Fibroblast of lung (primary cell): ENCODE data around the gene SLAMF1. TPM values are rescaled to one million over a fixed set of nuclear protein-coding genes. Genes with fewer than 3 reads are reported as not detected.

ENCODE experiments used
- DNase-seq, 2 donors: peaks; one replicate each; pipeline versions ENCODE4 v3.0.0 to v3.0.0-alpha.2; 2010; ENCODE audit warnings: low read depth in 2 of 2
- H2AFZ ChIP-seq: 2 replicates; pipeline ENCODE4 v1.5.1; 2012; ENCODE audit warnings: low read length, control low read depth, inconsistent platforms
- H3K27ac ChIP-seq: 2 replicates; pipeline ENCODE4 v1.5.1; 2011; ENCODE audit warnings: low read length, control low read depth; ENCODE audit not compliant: insufficient read depth
- H3K27me3 ChIP-seq: 2 replicates; pipeline ENCODE4 v1.5.1; 2011; ENCODE audit warnings: mild to moderate bottlenecking, low read length; ENCODE audit not compliant: control insufficient read depth, insufficient read depth
- H3K36me3 ChIP-seq: 2 replicates; pipeline ENCODE4 v1.5.1; 2011; ENCODE audit warnings: low read length; ENCODE audit not compliant: control insufficient read depth, insufficient read depth
- H3K4me1 ChIP-seq: 2 replicates; pipeline ENCODE4 v1.5.1; 2011; ENCODE audit warnings: low read length; ENCODE audit not compliant: control insufficient read depth, insufficient read depth; ENCODE audit errors: extremely low read depth
- H3K4me2 ChIP-seq: 2 replicates; pipeline ENCODE4 v1.5.1; 2011; ENCODE audit warnings: low read length, control low read depth; ENCODE audit not compliant: insufficient read depth; ENCODE audit errors: extremely low read depth
- H3K4me3 ChIP-seq, 4 experiments: fragments of 200-600 bp in 1 of 4; sonication (generic) in 1 of 4; replicated peaks in 1 of 4; 2 replicates each; pipeline ENCODE4 v1.5.1; 2011 to 2016; ENCODE audit warnings: low read length in 4 of 4, low read depth in 3 of 4, mild to moderate bottlenecking in 3 of 4, control low read depth in 2 of 4, inconsistent platforms in 1 of 4, mixed read lengths in 1 of 4; ENCODE audit not compliant: insufficient read depth in 1 of 4; ENCODE audit errors: control extremely low read depth in 1 of 4
- H3K79me2 ChIP-seq: 2 replicates; pipeline ENCODE4 v1.5.1; 2012; ENCODE audit warnings: mild to moderate bottlenecking, low read length, inconsistent platforms; ENCODE audit not compliant: control insufficient read depth, insufficient read depth
- H3K9ac ChIP-seq: 2 replicates; pipeline ENCODE4 v1.5.1; 2011; ENCODE audit warnings: mild to moderate bottlenecking, low read length, control low read depth; ENCODE audit not compliant: insufficient read depth
- H3K9me3 ChIP-seq: 2 replicates; pipeline ENCODE4 v1.5.1; 2012; ENCODE audit warnings: low read depth, low read length; ENCODE audit not compliant: control insufficient read depth, insufficient read depth
- H4K20me1 ChIP-seq: 2 replicates; pipeline ENCODE4 v1.5.1; 2011; ENCODE audit warnings: low read length; ENCODE audit not compliant: control insufficient read depth, insufficient read depth; ENCODE audit errors: extremely low read depth
- CTCF ChIP-seq, 2 donors: IDR thresholded peaks in 1 of 2; conservative IDR thresholded peaks in 1 of 2; 1 replicate in 1 of 2; 2 replicates in 1 of 2; pipeline ENCODE4 v1.5.1; 2011 to 2012; ENCODE audit warnings: low read length in 2 of 2, control low read depth in 1 of 2, inconsistent platforms in 1 of 2, low read depth in 1 of 2, mild to moderate bottlenecking in 1 of 2
- EZH2 ChIP-seq: IDR thresholded peaks from 2 replicates; pipeline ENCODE4 v1.5.1; 2012; ENCODE audit warnings: low read length, control low read depth, mild to moderate bottlenecking; ENCODE audit errors: missing control alignments
- polyA plus RNA-seq, 2 donors: library from polyadenylated mRNA; depleted of rRNA in 1 of 2; stranded (reverse) in 1 of 2; unstranded in 1 of 2; fragments of >200 nt; gene quantifications; 2 replicates each; pipeline ENCODE4 v1.2.1, GENCODE V29; 2011 to 2012; ENCODE audit warnings: missing spikeins in 1 of 2
- total RNA-seq: library from RNA; depleted of rRNA; stranded (reverse); fragments of >200 nt; gene quantifications from 2 replicates; pipeline ENCODE4 v1.2.1, GENCODE V29; 2014

The SLAMF1 gene
- total and polyA plus RNA-seq, 2 donors (not counting 1 experiment from before 2014, with no cell fraction given): not detected

- no peaks in the 10 kb centered on the region for H3K36me3 ChIP-seq
- TF ChIP-seq CTCF (conservative IDR thresholded peaks at IDR 0.05 in 1 of 2, IDR thresholded peaks at IDR 0.05 in 1 of 2; ENCODE audit: low read depth in 1 of 2, low read length in 2 of 2) (no peak), EZH2 (no peak)
- H3K79me2 ChIP-seq: no peaks in the 10 kb centered on the region
Observed at GRCh38 chr1:160576884-160577283, 70.0 kb downstream of the SLAMF1 start.

GRCh38 chr1:160576390-160576789, 70.5 kb downstream of the SLAMF1 start:
- no peak for TF ChIP-seq CTCF (conservative IDR thresholded peaks at IDR 0.05 in 1 of 2, IDR thresholded peaks at IDR 0.05 in 1 of 2; ENCODE audit: low read depth in 1 of 2, low read length in 2 of 2)
- no peak for TF ChIP-seq EZH2
- no peaks in the 10 kb centered on the region for H3K79me2 ChIP-seq
- H3K27me3 ChIP-seq: no peaks in the 10 kb centered on the region
- H3K9me3 ChIP-seq: no peaks in the 10 kb centered on the region
- no peak overlapping the region for H3K27ac ChIP-seq
- no peak overlapping the region for H3K9ac ChIP-seq
- H3K4me3 ChIP-seq: no peak overlapping the region
- no peaks in the 10 kb centered on the region for H3K4me1 ChIP-seq
- DNase-seq: no peak
- no peak overlapping the region for H3K4me2 ChIP-seq
- no peaks in the 10 kb centered on the region for H3K36me3 ChIP-seq
- no peaks in the 10 kb centered on the region for H4K20me1 ChIP-seq
- no peak overlapping the region for H2AFZ ChIP-seq

More at GRCh38 chr1:160576884-160577283, 70.0 kb downstream of the SLAMF1 start:
- no peak for DNase-seq
- no peaks in the 10 kb centered on the region for H3K9me3 ChIP-seq
- no peak overlapping the region for H3K9ac ChIP-seq
- H3K4me1 ChIP-seq: no peaks in the 10 kb centered on the region
- H2AFZ ChIP-seq: no peak overlapping the region
- H3K4me2 ChIP-seq: no peak overlapping the region
- no peaks in the 10 kb centered on the region for H3K27me3 ChIP-seq
- H3K27ac ChIP-seq: no peak overlapping the region
- no peak overlapping the region for H3K4me3 ChIP-seq
- no peaks in the 10 kb centered on the region for H4K20me1 ChIP-seq

- H3K9me3 ChIP-seq: no peaks in the 10 kb centered on the region
- TF ChIP-seq CTCF (conservative IDR thresholded peaks at IDR 0.05 in 1 of 2, IDR thresholded peaks at IDR 0.05 in 1 of 2; ENCODE audit: low read depth in 1 of 2, low read length in 2 of 2): no peak
- TF ChIP-seq EZH2: no peak
- DNase-seq: no peak
- no peaks in the 10 kb centered on the region for H3K36me3 ChIP-seq
- no peaks in the 10 kb centered on the region for H3K4me1 ChIP-seq
- no peak overlapping the region for H3K9ac ChIP-seq
- H4K20me1 ChIP-seq: no peaks in the 10 kb centered on the region
- H3K27me3 ChIP-seq: no peaks in the 10 kb centered on the region
- no peak overlapping the region for H2AFZ ChIP-seq
- no peak overlapping the region for H3K27ac ChIP-seq
- H3K4me3 ChIP-seq: no peak overlapping the region
- H3K79me2 ChIP-seq: no peaks in the 10 kb centered on the region
- H3K4me2 ChIP-seq: no peak overlapping the region
Observed at GRCh38 chr1:160575112-160575664, 71.7 kb downstream of the SLAMF1 start.
